Activated CD4-positive, alpha-beta T cell treated with anti-CD3 and anti-CD28 coated beads, Interleukin-2, amount 10 ng/mL, durations not matched to agents 24 days and 14 days (primary cell): Measurements from ENCODE around the gene PGAP6. TPM values are rescaled to one million over a fixed set of nuclear protein-coding genes. Genes with fewer than 3 reads are reported as not detected.

Experiments
- total RNA-seq: library from RNA; stranded (reverse); gene quantifications from 2 replicates; pipeline ENCODE4 v1.2.3, GENCODE V29; 2022

Gene PGAP6
- total RNA-seq, 1 donor from 2014 or later = 37.8 TPM

Other genes starting within 250 kb of the PGAP6 start
- gene NPRL3, start 243.3 kb downstream of the PGAP6 start, total RNA-seq = 52.9 and 53.8 TPM in 2 replicates
- not detected in 2 replicates for gene HBZ, start 229.3 kb downstream of the PGAP6 start, total RNA-seq
- gene HBM, start 216.0 kb downstream of the PGAP6 start, total RNA-seq = not detected in 2 replicates
- gene HBA2, start 209.1 kb downstream of the PGAP6 start, total RNA-seq = 0.33 TPM in 1 of 2 replicates, not detected in the other
- not detected in 2 replicates for gene HBA1, start 205.3 kb downstream of the PGAP6 start, total RNA-seq
- 0.69 and 1.6 TPM in 2 replicates for gene HBQ1, start 201.5 kb downstream of the PGAP6 start, total RNA-seq
- gene LUC7L, start 152.5 kb downstream of the PGAP6 start, total RNA-seq = 82.3 and 87.9 TPM in 2 replicates
- 17.3 and 18.6 TPM in 2 replicates for gene FAM234A, start 147.2 kb downstream of the PGAP6 start, total RNA-seq
- 0.14 TPM in 1 of 2 replicates, not detected in the other for gene RGS11, start 106.0 kb downstream of the PGAP6 start, total RNA-seq
- gene ARHGDIG, start 101.4 kb downstream of the PGAP6 start, total RNA-seq = not detected in 2 replicates
- gene PDIA2, start 98.8 kb downstream of the PGAP6 start, total RNA-seq = not detected in 2 replicates
- 26.7 and 27.9 TPM in 2 replicates for gene AXIN1, start 29.3 kb downstream of the PGAP6 start, total RNA-seq
- 106 and 109 TPM in 2 replicates for gene MRPL28, start 11.4 kb downstream of the PGAP6 start, total RNA-seq
- 64.3 and 64.8 TPM in 2 replicates for gene NME4, start 15.2 kb upstream of the PGAP6 start, total RNA-seq
- 17.6 and 18.5 TPM in 2 replicates for gene DECR2, start 19.9 kb upstream of the PGAP6 start, total RNA-seq
- gene RAB11FIP3, start 43.7 kb upstream of the PGAP6 start, total RNA-seq = 40.2 and 40.5 TPM in 2 replicates
- gene CAPN15, start 145.7 kb upstream of the PGAP6 start, total RNA-seq = 121 and 124 TPM in 2 replicates
- not detected in 2 replicates for gene PRR35, start 178.4 kb upstream of the PGAP6 start, total RNA-seq
- gene NHLRC4, start 185.0 kb upstream of the PGAP6 start, total RNA-seq = 1.1 TPM in 2 replicates
- gene PIGQ, start 188.0 kb upstream of the PGAP6 start, total RNA-seq = 43.2 and 50.3 TPM in 2 replicates
- gene RAB40C, start 208.1 kb upstream of the PGAP6 start, total RNA-seq = 12.5 and 16.5 TPM in 2 replicates
- gene WFIKKN1, start 249.0 kb upstream of the PGAP6 start, total RNA-seq = 0.44 and 0.45 TPM in 2 replicates